HepG2 (cell line): ENCODE results near the gene ZNF334. TPM values are rescaled to one million over a fixed set of nuclear protein-coding genes. Genes with fewer than 3 reads are reported as not detected.

Source experiments
- ATAC-seq: fragments of 200-7000 bp; cut with Tn5 transposase; 3 replicates; pipeline ENCODE4 v1.9.1; 2020; ENCODE audit warnings: mild to moderate bottlenecking, moderate library complexity
- BruUV-seq: library from RNA; stranded (reverse); fragments of 400-500 nt; replicated peaks from 2 replicates; lab custom pipeline; 2021; lab: Mats Ljungman, UMichigan
- CTCF ChIA-PET: fragments of 300-600 bp; formaldehyde crosslinking; extraction: SDS; loops from one replicate; lab custom pipeline; 2021; ENCODE audit warnings: low total read pairs, inconsistent platforms, low intra/inter-chr PET ratio; lab: Yijun Ruan, JAX
- POLR2A ChIA-PET: fragments of 350-600 bp; sonication (Branson Sonifier 250); formaldehyde crosslinking; loops from one replicate; lab custom pipeline; 2020; ENCODE audit warnings: antibody characterized with exemption, inconsistent platforms; lab: Yijun Ruan, JAX
- DNase-seq: peaks from one replicate; pipeline ENCODE4 v3.0.0-alpha.2; 2015; ENCODE audit warnings: low spot score
- FAIRE-seq: peaks from 3 replicates; lab custom pipeline; 2011; peaks lifted over from hg19 to GRCh38; lab: Jason Lieb, UNC
- H2AFZ ChIP-seq: one replicate; pipeline ENCODE4 v1.6.1; 2011; ENCODE audit warnings: low read length, inconsistent platforms
- H3K27ac ChIP-seq: fragments of 300-600 bp; 3 replicates; pipeline ENCODE4 v1.8.0; 2011; ENCODE audit warnings: mixed run types, mild to moderate bottlenecking, mixed read lengths, low read length, inconsistent platforms; ENCODE audit not compliant: insufficient read depth; ENCODE audit errors: extremely low read length
- H3K27me3 ChIP-seq, 2 experiments: fragments of 200-600 bp in 1 of 2; 2 replicates in 1 of 2; 3 replicates in 1 of 2; pipeline versions ENCODE4 v1.6.0 to v1.8.0; 2011; ENCODE audit warnings: low read length in 2 of 2, mild to moderate bottlenecking in 2 of 2, moderate library complexity in 2 of 2, inconsistent platforms in 1 of 2; ENCODE audit not compliant: insufficient read depth in 2 of 2, control insufficient read depth in 1 of 2
- H3K36me3 ChIP-seq, 2 experiments: fragments of 200-600 bp in 1 of 2; replicated peaks in 1 of 2; 2 replicates in 1 of 2; 3 replicates in 1 of 2; pipeline versions ENCODE4 v1.5.1 to v1.8.0; 2011; ENCODE audit warnings: low read length in 2 of 2, inconsistent platforms in 1 of 2; ENCODE audit not compliant: insufficient read depth in 2 of 2, control insufficient read depth in 1 of 2
- H3K4me1 ChIP-seq: 2 replicates; pipeline ENCODE4 v1.5.1; 2012; ENCODE audit warnings: low read length, inconsistent platforms; ENCODE audit not compliant: insufficient read depth
- H3K4me2 ChIP-seq: 2 replicates; pipeline ENCODE4 v1.6.0; 2011; ENCODE audit warnings: low read depth, low read length, inconsistent platforms
- H3K4me3 ChIP-seq, 3 experiments: fragments of 200-600 bp in 1 of 3; sonication (generic), shearing (Covaris generic) in 1 of 3; replicated peaks in 1 of 3; 2 replicates each; pipeline ENCODE4 v1.5.1; 2011 to 2016; ENCODE audit warnings: low read length in 3 of 3, inconsistent platforms in 2 of 3, low read depth in 2 of 3, mild to moderate bottlenecking in 2 of 3, control low read depth in 1 of 3, mixed read lengths in 1 of 3; ENCODE audit not compliant: insufficient read depth in 1 of 3
- H3K79me2 ChIP-seq: one replicate; pipeline ENCODE4 v1.6.1; 2011; ENCODE audit warnings: low read length, inconsistent platforms; ENCODE audit not compliant: insufficient read depth
- H3K9ac ChIP-seq: 2 replicates; pipeline ENCODE4 v1.6.0; 2011; ENCODE audit warnings: mild to moderate bottlenecking, low read depth, low read length, inconsistent platforms; ENCODE audit not compliant: insufficient read depth
- H3K9me3 ChIP-seq: 2 replicates; pipeline ENCODE4 v1.5.1; 2012; ENCODE audit warnings: mild to moderate bottlenecking, low read length
- H4K20me1 ChIP-seq: 2 replicates; pipeline ENCODE4 v1.6.0; 2011; ENCODE audit warnings: inconsistent platforms, mild to moderate bottlenecking, low read length, moderate library complexity; ENCODE audit not compliant: insufficient read depth
- ARID3A ChIP-seq: IDR thresholded peaks from 2 replicates; pipeline ENCODE4 v1.6.1; 2012; ENCODE audit warnings: low read depth, low read length, improper control_type of control experiment
- ARNT2 ChIP-seq: sonication (generic); formaldehyde crosslinking; IDR thresholded peaks from 2 replicates; pipeline ENCODE4 v1.8.0; 2022; ENCODE audit warnings: mild to moderate bottlenecking, low read depth, missing genetic modification reagents, moderate library complexity
- ATF4 ChIP-seq, 2 experiments: fragments of 450-650 bp in 1 of 2; sonication (generic) in 1 of 2; formaldehyde crosslinking; IDR thresholded peaks; 2 replicates each; pipeline versions ENCODE4 v1.5.0 to v1.8.0; 2020 to 2022; ENCODE audit warnings: mild to moderate bottlenecking in 1 of 2, missing genetic modification reagents in 1 of 2
- CEBPZ ChIP-seq: IDR thresholded peaks from 2 replicates; pipeline ENCODE4 v1.6.1; 2012; ENCODE audit warnings: low read length, improper control_type of control experiment
- EEA1 ChIP-seq: sonication (generic); formaldehyde crosslinking; IDR thresholded peaks from 2 replicates; pipeline ENCODE4 v1.5.1; 2020; ENCODE audit warnings: mild to moderate bottlenecking, missing genetic modification reagents, borderline replicate concordance
- HOXA5 ChIP-seq: sonication (generic); formaldehyde crosslinking; IDR thresholded peaks from 2 replicates; pipeline ENCODE4 v1.4.0; 2020; ENCODE audit warnings: missing genetic modification reagents
- KDM4B ChIP-seq: sonication (generic); formaldehyde crosslinking; IDR thresholded peaks from 2 replicates; pipeline ENCODE4 v1.4.0; 2020; ENCODE audit warnings: missing genetic modification reagents
- MXI1 ChIP-seq: IDR thresholded peaks from 3 replicates; pipeline ENCODE4 v1.6.1; 2012; ENCODE audit warnings: low read depth, low read length, inconsistent platforms, borderline replicate concordance
- PCBP2 ChIP-seq: fragments of 200-400 bp; formaldehyde crosslinking; optimal IDR thresholded peaks from 2 replicates; pipeline ENCODE3; 2018; ENCODE audit warnings: low read length, low read depth; ENCODE audit not compliant: poor library complexity, severe bottlenecking
- RBM22 ChIP-seq: fragments of 200-400 bp; formaldehyde crosslinking; optimal IDR thresholded peaks from 2 replicates; pipeline ENCODE3; 2017; ENCODE audit warnings: mild to moderate bottlenecking, low read length, moderate library complexity
- SP1 ChIP-seq, 2 experiments: fragments of 450-650 bp in 1 of 2; sonication (generic) in 1 of 2; formaldehyde crosslinking in 1 of 2; IDR thresholded peaks; 2 replicates each; pipeline versions ENCODE4 v1.4.0 to v1.6.1; 2016 to 2020; ENCODE audit warnings: missing genetic modification reagents in 1 of 2
- THAP11 ChIP-seq: IDR thresholded peaks from 2 replicates; pipeline ENCODE4 v1.6.1; 2016; ENCODE audit warnings: missing biosample characterization, missing genetic modification reagents
- ZFX ChIP-seq: sonication (generic); formaldehyde crosslinking; IDR thresholded peaks from 2 replicates; pipeline ENCODE4 v1.4.0; 2020; ENCODE audit warnings: mild to moderate bottlenecking, low read depth, missing genetic modification reagents, moderate library complexity
- ZNF44 ChIP-seq: sonication (generic); formaldehyde crosslinking; IDR thresholded peaks from 2 replicates; pipeline ENCODE4 v1.5.1; 2020; ENCODE audit warnings: mild to moderate bottlenecking, missing genetic modification reagents
- ZNF468 ChIP-seq: sonication (generic); formaldehyde crosslinking; IDR thresholded peaks from 2 replicates; pipeline ENCODE4 v1.8.0; 2022; ENCODE audit warnings: mild to moderate bottlenecking, moderate library complexity, missing genetic modification reagents
- ZNF503 ChIP-seq: sonication (generic); formaldehyde crosslinking; IDR thresholded peaks from 2 replicates; pipeline ENCODE4 v1.4.0; 2020; ENCODE audit warnings: missing genetic modification reagents
- ZNF660 ChIP-seq: sonication (generic); formaldehyde crosslinking; IDR thresholded peaks from 2 replicates; pipeline ENCODE4 v1.5.1; 2020; ENCODE audit warnings: mild to moderate bottlenecking, low read depth, missing genetic modification reagents, borderline replicate concordance
- ZNF879 ChIP-seq: sonication (generic); formaldehyde crosslinking; IDR thresholded peaks from 2 replicates; pipeline ENCODE4 v1.8.1; 2023; ENCODE audit warnings: missing genetic modification reagents
- WGBS: methylation state at CpG from one replicate; pipeline ENCODE4 v1.1.6; 2017; ENCODE audit warnings: low lambda C conversion rate; 5-methylcytosine and 5-hydroxymethylcytosine counted together
- in situ Hi-C: cut with HindIII; loops from 2 replicates; pipeline ENCODE4 v1.10.0; 2017; ENCODE audit warnings: low pct_unique_long_range_greater_than_20kb; ENCODE audit not compliant: extremely low pct_ligation_motif_present
- intact Hi-C: fragments of 100-400 bp; cut with micrococcal nuclease; formaldehyde crosslinking; loops from one replicate; pipeline ENCODE4 v1.10.0; 2022; ENCODE audit not compliant: unreplicated experiment
- polyA plus RNA-seq, 8 experiments: library from polyadenylated mRNA; depleted of rRNA in 3 of 8; stranded (reverse) in 7 of 8; unstranded in 1 of 8; fragments of >200 nt; fragmentation: Illumina TruSeq in 4 of 8; extraction: Trizol in 4 of 8; gene quantifications; 2 replicates each; pipeline versions ENCODE4 v1.2.1 to v1.2.3, GENCODE V29; 2011 to 2016; ENCODE audit warnings: low read depth in 4 of 8, missing spikeins in 1 of 8, mixed read lengths in 1 of 8; ENCODE audit not compliant: insufficient read depth in 1 of 8
- total RNA-seq, 5 experiments: library from RNA; depleted of rRNA; stranded (reverse); fragments of >200 nt; fragmentation: Illumina TruSeq; extraction: Trizol; gene quantifications; 2 replicates each; pipeline ENCODE4 v1.2.3, GENCODE V29; 2016; ENCODE audit warnings: low read depth in 1 of 5

The ZNF334 gene
- total and polyA plus RNA-seq, 2 of the 13 experiments (the other 11 are each of a cell fraction or from before 2014, with no cell fraction given), result 4.8 to 7.8 TPM

- Histone ChIP-seq H3K79me2 (no peaks in the 10 kb centered on the region), H3K9me3 (no peaks in the 10 kb centered on the region), H3K27ac (no peak overlapping the region), H3K4me2 (no peak overlapping the region), H3K9ac (no peak overlapping the region), H3K36me3 (no peaks in the 10 kb centered on the region), H3K4me1 (peaks cover 18% of the 10 kb centered on the region), H3K27me3 (peaks cover 0 to 6% of the 10 kb centered on the region in 2 experiments; a peak in 1 of 5 replicates), H2AFZ (no peak overlapping the region), H4K20me1 (no peaks in the 10 kb centered on the region), H3K4me3 (no peak overlapping the region)
- POLR2A ChIA-PET, result no interaction called here
- intact Hi-C loops (no loop called here), in situ Hi-C loops (no loop called here)
- FAIRE-seq (no peak), DNase-seq (no peak), ATAC-seq (peak; percentile 45; the same call in 2 of the 3 replicates)
- TF ChIP-seq ATF4 (CRISPR knock-in tag; IDR thresholded peaks at IDR 0.05), result no peak
- TF ChIP-seq RBM22, result no peak
- TF ChIP-seq SP1 (IDR thresholded peaks at IDR 0.05), result no peak
- no peak for TF ChIP-seq SP1 (CRISPR knock-in tag; IDR thresholded peaks at IDR 0.05)
- no peak for TF ChIP-seq MXI1
- no peak for TF ChIP-seq PCBP2
- no peak for TF ChIP-seq ZFX (CRISPR knock-in tag)
- TF ChIP-seq ARID3A, result no peak
- TF ChIP-seq ARNT2 (CRISPR knock-in tag), result no peak
- TF ChIP-seq EEA1 (CRISPR knock-in tag), result no peak
- no peak for TF ChIP-seq ZNF468 (CRISPR knock-in tag)
- TF ChIP-seq CEBPZ, result no peak
- TF ChIP-seq ZNF660 (CRISPR knock-in tag), result no peak
- no peak for TF ChIP-seq HOXA5 (CRISPR knock-in tag)
- no peak for TF ChIP-seq KDM4B (CRISPR knock-in tag)
- no peak for TF ChIP-seq ZNF879
- TF ChIP-seq THAP11 (CRISPR knock-in tag), result no peak
- no peak for TF ChIP-seq ZNF503
- no peak for TF ChIP-seq ZNF44 (CRISPR knock-in tag)
- CTCF ChIA-PET, result no interaction called here
- WGBS, result 21% methylated on average over 3 of the region's 3 CpGs
- BruUV-seq, result no TSS peak
Observed at GRCh38 chr20:46464451-46464850, 48.9 kb downstream of the ZNF334 start.
